IPS DF 4.7 (cell line): ENCODE measurements around the gene GDPD1.
"Not testable (repeated sequence)": the region's sequence is repeated elsewhere in the genome, so short reads cannot be mapped to it uniquely, and the experiment has no call there.

Source experiments
- DNase-seq: peaks from one replicate; pipeline ENCODE4 v3.0.0-alpha.2; 2013; ENCODE audit warnings: low spot score; ENCODE audit errors: extremely low read depth

Gene GDPD1

GRCh38 chr17:59244081-59244480, 23.8 kb downstream of the GDPD1 start:
- DNase-seq, result no peak

- DNase-seq, result no peak
Observed at GRCh38 chr17:59254742-59255141, 34.4 kb downstream of the GDPD1 start.

- DNase-seq, result no peak
Observed at GRCh38 chr17:59257101-59257500, 36.8 kb downstream of the GDPD1 start.

- no peak for DNase-seq
Observed at GRCh38 chr17:59260722-59261121, 40.4 kb downstream of the GDPD1 start.

- no peak for DNase-seq
Observed at GRCh38 chr17:59266745-59267144, 46.4 kb downstream of the GDPD1 start.

- no peak for DNase-seq
Observed at GRCh38 chr17:59267776-59268175, 47.5 kb downstream of the GDPD1 start.

GRCh38 chr17:59275618-59276017, 55.3 kb downstream of the GDPD1 start:
- no peak for DNase-seq

GRCh38 chr17:59277031-59277430, 56.7 kb downstream of the GDPD1 start:
- no peak for DNase-seq

- DNase-seq, result no peak
Observed at GRCh38 chr17:59278406-59278805, 58.1 kb downstream of the GDPD1 start.

- no peak for DNase-seq
Observed at GRCh38 chr17:59284317-59284716, 64.0 kb downstream of the GDPD1 start.

- no peak for DNase-seq
Observed at GRCh38 chr17:59287452-59287851, 67.1 kb downstream of the GDPD1 start.

- DNase-seq, result no peak
Observed at GRCh38 chr17:59287891-59288290, 67.6 kb downstream of the GDPD1 start.

- no peak for DNase-seq
Observed at GRCh38 chr17:59289981-59290301, 69.6 kb downstream of the GDPD1 start.

GRCh38 chr17:59290302-59290998, 70.1 kb downstream of the GDPD1 start:
- DNase-seq, result peak; percentile 16

GRCh38 chr17:59292174-59292523, 71.8 kb downstream of the GDPD1 start:
- no peak for DNase-seq

GRCh38 chr17:59296190-59296589, 75.9 kb downstream of the GDPD1 start:
- no peak for DNase-seq

GRCh38 chr17:59298521-59298920, 78.2 kb downstream of the GDPD1 start:
- no peak for DNase-seq

GRCh38 chr17:59299400-59300092, 79.2 kb downstream of the GDPD1 start:
- no peak for DNase-seq

GRCh38 chr17:59300941-59301340, 80.6 kb downstream of the GDPD1 start:
- no peak for DNase-seq

GRCh38 chr17:59304811-59305210, 84.5 kb downstream of the GDPD1 start:
- no peak for DNase-seq

- DNase-seq, result no peak
Observed at GRCh38 chr17:59310263-59310920, 90.1 kb downstream of the GDPD1 start.

- DNase-seq, result no peak
Observed at GRCh38 chr17:59311051-59311468, 90.7 kb downstream of the GDPD1 start.

GRCh38 chr17:59311521-59311920, 91.2 kb downstream of the GDPD1 start:
- not testable (repeated sequence) for DNase-seq
